HG02840 (cell line): ENCODE data around the gene CCL17.
"Not testable (repeated sequence)": the region's sequence is repeated elsewhere in the genome, so short reads cannot be mapped to it uniquely, and the experiment has no call there.

Experiments used
- ATAC-seq: cut with Tn5 transposase; IDR thresholded peaks from one replicate; pipeline ENCODE4 v1.9.1; 2021; ENCODE audit warnings: mild to moderate bottlenecking, moderate library complexity, moderate number of reproducible peaks; ENCODE audit not compliant: unreplicated experiment, low FRiP score

Gene CCL17

DNA sequence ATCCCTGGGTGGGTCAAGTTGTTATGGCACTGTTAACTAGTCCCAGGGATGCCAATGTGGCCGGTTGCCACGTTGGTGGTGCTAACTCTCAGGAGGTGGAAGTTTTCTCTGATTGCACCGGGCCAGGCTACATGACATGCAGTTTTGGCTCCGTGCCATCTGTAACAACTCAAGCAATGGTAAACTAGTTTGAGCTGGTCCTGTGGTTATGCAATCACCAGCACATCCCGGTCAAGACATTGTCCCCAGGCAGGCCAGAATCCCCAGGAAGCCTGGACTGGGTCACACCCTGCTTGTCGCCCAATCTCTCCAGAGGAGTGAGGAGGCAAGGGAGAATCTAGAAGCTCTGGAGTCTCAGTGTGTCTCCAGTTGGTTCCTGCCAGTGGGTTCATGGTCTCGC is 10.1 kb upstream of the CCL17 start:
- no peak for ATAC-seq

DNA sequence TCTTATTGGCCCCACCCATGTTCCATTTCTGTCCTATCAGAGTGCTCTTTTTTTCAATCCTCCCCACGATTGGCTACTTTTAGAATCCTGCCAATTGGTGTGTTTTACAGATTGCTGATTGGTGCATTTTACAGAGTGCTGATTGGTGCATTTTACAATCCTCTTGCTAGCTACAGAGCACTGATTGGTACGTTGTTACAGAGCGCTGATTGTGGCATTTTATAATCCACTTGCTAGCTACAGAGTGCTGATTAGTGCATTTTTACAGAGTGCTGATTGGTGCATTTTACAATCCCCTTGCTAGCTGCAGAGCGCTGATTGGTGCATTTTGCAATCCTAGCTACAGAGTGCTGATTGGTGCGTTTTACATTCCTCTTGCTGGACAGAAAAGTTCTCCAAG is 9.5 kb upstream of the CCL17 start:
- no peak for ATAC-seq

DNA sequence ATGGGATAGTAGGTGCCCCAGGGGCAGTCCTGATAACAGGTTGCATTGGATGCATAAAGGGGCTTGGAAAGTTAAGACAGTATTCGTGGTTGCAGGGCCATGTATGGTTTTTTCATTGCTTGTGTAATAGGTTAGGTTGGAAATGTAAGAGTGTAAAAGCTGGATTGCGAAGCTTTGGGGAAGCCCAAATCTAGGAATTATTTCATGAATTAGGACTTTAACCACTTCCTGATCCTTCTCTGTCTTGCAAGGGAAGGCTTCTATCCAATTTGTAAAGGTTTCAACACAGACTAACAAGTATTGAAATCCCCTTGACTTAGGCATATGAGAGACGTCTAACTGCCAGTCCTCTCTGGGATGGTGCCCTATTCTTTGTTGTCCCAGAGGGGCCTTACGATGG is 7.8 kb upstream of the CCL17 start:
- no peak for ATAC-seq

DNA sequence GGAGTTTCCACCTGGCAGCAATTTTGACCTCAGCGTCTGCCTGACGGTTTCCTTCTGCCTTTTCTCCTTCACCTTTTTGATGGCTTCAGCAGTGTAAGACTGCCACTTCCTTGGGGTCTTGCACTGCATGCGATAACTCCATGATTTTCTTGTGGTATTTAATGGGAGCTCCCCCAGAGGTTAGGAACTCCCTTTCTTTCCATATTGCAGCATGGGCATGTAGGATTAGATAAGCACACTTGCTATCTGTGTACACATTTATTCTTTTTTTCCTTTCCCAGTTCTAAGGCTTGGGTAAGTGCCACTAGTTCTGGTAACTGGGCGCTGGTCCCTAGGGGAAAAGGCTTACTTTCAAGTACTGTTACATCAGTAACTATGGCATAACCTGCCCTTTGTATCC is 7.1 kb upstream of the CCL17 start:
- not testable (repeated sequence) for ATAC-seq

DNA sequence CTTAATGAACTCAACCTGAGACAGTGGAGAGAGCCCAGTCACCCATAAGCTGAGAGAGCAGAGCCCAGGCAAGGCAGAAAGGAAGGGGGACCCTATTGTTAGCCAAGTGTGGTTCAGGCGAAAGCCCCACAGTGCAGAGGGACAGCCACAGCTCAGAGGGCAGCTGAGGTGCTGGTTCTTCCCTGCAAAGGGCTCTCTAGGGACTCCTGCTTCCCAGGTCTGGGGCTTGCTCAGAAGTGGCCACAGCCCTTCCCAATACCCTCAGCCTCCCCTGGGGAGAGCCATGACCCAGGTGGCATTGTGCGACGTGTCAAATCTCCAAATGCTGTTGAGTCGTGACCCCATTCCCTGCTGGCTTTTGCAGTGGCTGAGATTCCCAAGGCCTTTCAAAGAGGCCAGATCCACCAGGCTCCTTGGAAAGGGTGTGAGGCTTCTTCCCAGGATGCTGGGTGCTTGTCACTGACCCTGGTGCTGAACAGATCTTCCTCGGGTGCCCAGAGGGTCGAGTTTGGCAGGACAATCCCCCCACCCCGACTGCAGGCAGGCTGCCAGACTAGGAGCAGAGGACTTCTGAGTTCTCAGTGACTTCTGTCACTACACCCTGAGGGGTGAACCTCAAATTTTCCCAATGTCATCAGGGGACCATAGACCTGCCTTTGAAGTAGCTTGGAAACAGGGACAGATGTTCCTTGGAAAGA is 2.5 kb upstream of the CCL17 start:
- ATAC-seq = no peak

DNA sequence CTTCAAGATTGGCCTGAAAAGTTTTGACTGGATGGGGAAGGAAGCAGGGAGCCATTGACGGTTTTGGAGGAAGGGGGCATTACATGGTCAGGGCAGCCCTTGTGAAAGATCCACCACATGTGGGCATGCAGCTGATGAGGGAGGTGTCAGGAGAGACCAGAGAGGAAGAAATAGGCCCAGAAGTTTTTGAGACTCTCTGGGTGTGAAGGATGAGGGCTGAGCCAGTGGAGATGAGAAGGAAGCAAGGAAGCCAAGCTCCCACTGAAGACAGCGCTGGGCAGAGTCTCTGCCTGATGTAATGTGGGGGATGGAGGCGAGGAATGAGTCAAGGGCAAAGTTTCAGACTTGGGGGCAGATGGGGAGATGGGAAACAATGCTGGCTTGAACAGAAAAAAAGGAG is 530 bp downstream of the CCL17 start:
- ATAC-seq = no peak

DNA sequence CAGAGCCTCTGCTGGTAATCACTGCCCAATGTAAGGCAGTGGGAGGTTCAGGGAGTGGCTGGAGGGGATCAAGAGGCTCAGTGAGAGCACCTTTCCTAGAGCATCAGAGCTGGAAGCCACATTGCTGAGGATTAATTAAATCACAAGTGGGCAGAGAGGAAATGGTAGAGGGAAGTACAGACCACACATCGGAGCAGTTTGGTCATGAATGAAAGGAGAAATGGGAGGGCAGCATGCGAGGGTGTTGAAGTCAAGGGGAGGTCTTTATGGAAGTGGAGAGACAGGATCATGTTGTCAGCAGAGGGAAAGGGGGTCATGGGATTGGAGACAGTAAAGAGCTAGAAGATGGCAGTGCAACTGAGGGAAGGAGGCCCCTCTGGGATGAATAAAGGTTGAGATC is 2.3 kb downstream of the CCL17 start:
- no peak for ATAC-seq

DNA sequence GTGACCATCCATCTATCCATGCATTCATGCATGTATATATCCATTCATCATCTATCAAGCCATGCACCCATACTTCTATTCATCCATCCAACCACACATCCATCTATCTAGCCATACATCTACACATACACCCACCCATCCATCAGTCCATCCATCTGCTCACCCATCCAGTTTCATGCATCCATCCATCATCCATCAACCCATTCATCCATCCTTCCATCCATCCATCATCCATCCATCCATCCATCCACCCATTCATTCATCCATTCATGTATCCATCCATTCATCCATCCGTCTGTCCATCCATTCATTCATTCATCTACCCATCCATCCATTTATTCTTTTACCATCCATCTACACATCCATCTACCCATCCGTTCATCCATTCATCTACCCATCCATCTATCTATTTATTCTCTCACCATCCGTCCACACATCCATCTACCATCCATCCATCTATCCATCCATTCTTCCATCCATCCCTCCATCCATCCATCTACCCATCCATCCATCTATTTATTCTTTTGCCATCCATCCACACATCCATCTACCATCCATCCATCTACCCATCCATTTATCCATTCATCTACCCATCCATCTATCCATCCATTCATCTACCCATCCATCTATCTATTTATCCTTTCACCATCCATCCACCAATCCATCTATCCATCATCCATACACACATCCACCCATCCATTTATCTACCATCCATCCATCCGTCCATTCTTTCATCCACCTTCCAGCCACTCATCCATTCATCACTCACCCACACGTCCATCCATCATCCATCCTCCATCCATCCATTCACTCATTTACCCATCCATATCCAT is 3.2 kb downstream of the CCL17 start:
- ATAC-seq = no peak

DNA sequence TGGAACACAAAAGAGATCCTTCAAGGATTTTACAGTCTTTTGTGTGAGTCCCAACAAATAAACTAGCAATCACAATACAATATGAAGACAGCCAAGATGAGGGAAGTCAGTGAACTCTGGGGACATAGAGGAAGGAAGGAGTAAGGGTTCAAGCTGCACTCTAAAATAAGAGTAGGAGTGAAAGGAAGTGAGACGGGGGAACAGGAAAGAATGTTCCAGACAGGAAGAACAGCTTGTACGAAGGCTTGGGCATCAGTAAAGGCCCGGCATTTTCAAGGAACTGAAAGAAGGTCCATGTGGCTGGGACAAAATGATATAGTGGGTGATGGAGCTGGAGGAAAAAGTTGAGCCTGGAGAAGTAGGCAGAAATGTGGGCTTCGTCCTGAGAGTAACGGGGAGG is 4.5 kb downstream of the CCL17 start:
- no peak for ATAC-seq

DNA sequence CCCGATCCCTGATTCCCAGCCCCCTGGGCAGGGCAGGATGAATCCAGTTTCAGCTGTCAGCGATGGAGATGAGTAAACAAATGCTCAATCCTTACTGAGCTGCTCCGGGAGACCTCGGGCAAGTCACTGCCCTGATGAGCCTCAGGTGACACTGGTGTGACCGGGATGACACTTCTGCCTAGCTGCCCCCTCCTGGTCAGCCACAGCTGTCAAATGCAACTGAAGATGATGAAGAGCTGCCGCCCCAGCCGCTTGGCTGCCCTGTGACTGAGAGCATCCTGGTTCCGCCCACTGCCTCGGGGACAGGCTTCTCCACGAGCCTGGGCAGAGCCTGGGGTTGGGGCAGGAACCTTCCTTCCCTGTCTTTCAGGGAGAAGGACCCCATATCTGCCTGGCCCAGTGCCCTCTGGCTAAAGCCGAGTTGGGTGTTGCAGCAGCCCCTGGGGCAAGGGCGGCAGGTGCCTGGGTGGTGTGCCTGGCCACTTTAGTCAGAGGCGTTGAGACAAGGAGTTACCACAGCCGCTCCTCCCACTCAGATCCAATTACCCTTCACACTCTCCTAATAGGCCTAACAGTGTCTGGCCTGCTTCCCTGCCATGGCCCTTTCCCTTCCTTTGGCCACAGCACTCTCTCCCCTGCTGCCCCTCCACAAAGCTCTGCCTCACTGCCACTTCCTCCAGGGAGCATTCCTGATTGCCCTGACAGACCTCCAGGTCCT is 5.5 kb downstream of the CCL17 start:
- no peak for ATAC-seq

DNA sequence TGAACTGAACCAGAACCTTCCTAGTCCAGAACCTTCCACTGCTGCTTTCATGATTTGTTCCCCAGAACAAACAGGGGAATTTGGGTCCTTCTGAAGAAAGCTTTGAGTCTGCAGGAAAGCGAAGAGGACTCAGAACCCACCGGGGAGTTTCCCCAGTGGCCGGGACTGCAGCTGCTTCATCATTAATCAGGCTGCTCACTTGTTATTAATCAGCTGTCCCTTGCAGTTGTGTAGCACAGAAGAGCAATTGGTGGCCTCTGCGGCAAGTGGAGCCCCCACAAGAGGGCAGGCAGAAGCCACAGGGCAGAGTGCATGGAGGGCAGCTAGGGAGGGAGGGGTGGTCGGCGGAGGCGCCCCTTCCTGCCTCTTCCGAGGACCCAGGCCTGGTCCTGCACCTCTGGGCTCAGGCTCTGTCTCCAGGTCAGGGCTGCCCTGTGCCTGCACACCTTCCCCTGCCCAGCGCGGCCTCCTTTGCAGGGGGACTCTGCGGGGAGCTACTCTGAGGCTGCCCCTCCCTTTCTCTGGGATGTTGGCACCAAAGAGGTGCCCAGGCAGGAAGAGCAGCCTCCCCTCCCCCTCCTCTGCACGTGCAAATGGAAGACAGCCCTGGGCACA is 6.9 kb downstream of the CCL17 start:
- ATAC-seq = no peak

DNA sequence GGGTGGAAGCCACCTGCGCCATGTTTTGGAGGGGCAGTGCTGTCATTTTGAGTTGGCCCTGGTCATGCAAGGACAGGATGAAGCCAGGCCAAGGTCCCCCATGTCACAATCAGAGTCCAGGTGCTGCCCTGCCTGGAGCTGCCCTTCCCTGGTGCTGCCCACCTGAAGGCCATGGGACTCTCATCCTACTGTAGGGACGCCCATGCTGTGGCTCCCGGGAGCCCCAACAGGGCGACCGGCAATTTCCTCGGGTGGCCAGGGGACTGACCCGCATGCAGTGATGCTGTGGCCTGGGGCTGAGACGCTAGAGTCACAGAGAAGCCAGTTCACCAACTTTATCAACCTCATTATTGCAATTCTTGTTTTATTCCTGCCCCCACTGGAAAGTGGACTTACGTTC is 8.0 kb downstream of the CCL17 start:
- ATAC-seq = no peak

DNA sequence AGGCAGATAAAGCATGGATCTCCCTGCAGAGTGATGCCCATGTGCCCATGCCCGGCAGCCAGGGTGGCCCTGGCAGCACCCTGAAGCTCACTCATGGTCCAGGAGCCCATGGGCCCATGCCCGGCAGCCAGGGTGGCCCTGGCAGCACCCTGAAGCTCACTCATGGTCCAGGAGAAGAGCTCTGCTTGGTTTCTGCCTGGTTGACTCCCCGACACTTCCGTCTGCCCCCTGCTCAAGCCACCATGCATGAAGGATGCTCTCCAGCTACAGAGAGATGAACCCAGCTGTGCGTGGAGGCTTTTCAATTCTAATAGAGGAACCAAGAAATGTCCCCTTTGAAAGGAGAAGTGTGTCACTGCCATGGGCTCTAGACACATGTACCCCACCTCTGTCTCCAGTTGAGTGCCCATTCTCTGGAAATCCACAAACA is 8.7 kb downstream of the CCL17 start:
- ATAC-seq = no peak

DNA sequence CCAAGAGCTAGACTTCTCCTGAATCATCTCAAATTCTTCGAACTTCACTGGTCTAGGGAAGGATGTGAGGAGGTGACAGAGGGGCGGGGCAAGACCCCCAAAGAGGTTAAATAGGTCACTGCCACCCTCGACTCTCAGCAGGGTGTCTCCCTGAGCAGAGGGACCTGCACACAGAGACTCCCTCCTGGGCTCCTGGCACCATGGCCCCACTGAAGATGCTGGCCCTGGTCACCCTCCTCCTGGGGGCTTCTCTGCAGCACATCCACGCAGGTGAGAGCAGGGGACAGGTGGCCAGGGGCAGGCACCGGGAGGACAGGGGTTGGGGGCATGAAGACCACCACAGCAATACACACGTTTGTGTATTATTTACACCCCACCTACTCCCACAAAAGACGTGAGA is 9.2 kb downstream of the CCL17 start:
- no peak for ATAC-seq

DNA sequence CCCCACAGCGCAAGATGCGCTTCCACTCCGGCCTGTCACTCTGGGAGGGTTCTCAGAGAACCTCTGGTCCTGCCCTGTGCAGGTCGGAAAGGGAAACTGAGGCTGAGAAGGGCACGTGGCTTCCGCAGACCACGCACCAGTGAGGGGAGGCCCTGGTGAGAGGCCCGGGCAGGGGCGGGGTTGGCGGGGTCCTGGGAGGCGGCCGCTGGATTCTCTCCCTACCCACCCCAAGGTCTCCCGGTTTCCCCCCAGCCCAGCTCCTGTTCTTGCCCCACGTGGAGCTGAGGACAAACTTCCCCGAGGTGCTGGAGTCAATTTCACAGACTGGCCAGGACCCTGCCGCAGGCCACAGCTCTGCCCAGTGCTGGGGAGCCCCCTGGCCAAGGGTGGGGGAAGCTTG is 11.5 kb downstream of the CCL17 start:
- ATAC-seq = no peak

DNA sequence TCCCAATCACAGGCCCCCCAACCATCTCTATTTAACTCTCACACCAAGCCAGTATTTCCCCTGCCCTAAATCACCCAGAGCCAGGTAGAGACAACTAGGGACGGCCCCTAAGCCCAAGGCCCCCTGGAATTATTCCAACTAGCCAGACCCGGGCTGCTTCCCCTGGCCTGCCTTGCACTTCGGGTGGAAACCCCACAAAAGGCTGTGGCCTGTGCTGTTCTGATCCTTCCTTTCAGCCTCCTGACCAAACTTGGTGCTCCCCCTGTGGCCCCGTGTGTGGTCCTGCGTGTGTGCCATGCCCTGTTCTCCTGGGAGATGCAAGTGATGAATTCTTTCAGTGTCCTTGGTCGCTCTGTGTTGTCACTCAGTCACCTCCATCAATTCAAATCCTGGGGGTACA is 14.9 kb downstream of the CCL17 start:
- no peak for ATAC-seq

DNA sequence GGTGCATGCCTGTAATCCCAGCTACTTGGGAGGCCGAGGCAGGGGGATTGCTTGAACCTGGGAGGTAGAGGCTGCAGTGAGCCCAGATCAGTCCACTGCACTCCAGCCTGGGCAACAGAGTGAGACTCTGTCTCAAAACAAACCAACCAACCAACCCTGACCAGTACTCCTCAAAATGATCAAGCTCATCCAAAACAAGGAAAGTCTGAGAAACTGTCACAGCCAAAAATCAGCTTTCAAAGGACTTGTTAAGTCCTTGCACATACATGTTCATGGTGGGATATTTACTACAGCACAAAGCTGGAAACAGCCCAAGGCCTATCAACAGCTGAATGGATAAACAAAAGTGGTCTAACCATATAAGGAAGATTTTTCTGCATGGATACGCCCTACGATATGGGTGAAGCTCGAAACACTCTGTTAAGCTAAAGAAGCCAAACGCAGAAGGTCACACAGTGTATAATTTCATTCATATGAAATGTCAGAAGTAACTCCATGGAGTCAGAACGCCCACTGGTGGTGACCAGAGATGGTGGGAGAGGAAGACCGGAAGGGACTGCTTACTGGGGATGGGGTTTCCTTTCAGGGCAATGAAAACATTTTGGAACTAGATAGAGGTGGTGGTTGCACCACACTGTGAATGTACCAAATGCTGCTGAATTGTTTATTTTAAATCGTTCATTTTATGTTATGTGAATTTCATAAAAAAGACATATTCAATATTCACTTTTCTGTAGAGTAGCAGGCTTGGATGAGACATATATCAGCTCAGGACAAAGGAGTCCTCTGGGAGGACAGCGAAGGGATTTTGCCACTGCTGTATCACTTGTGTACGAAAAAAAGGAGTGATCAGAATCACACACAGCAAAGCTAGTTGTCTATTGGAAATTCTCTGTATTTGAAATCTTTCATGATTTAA is 17.7 kb downstream of the CCL17 start:
- no peak for ATAC-seq

DNA sequence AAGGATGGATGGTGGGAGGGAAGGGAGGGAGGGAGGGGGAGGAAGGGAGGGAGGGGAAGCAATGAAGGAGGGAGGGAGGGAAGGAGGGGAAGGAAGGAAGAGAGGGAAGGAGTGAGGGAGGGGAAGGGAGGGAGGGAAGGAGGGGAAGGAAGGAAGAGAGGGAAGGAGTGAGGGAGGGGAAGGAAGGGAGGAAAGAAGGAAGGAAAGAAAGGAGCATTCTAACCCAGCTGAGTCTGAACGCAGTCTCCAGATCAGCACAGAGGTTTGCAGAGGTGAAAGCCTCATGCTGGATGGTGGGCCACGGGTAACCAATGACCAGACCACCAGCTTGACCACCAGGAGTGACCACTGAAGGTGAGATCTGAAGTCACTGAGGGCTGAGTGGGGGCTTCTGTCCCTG is 18.6 kb downstream of the CCL17 start:
- no peak for ATAC-seq

DNA sequence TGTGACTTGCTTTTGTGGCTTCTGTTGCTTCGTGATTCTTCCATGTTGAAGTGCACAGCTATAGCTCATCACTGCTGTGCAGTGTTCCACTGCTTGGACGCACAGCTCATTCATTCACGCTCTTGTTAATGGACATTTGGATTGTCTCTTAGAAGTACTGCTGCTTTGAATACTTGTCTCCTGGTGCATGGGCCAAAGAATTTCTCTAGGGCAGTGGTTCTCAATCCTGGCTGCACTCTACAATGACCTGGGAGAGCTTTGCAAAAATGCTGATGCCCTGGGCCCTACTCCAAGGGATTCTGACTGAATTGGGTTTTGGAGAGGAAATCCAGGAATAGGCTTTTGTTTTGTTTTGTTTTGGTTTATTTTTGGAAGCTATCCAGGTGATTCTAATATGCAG is 20.0 kb downstream of the CCL17 start:
- ATAC-seq = no peak

DNA sequence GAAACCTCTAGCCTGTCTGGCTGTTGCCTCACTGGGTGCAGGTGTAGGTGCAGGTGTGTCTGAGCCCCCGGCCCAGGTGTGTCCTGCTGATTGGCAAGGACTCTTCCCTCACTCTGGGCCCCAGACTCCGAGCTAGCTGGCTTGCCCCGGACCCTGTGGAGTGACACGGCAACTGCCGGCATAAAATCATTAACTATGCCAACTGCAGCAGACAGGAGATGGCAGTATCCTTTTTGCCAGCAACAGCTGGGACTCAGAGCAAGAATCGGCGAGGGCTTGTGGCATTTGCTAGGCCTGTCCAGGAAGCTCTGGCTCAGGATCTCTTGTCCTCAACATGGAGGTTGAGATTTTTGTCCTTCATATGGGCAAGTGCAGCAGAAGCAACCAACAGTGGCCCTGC is 21.8 kb downstream of the CCL17 start:
- ATAC-seq = no peak
